Measurements from ENCODE around the gene ERVMER34-1. TPM values are rescaled to one million over a fixed set of nuclear protein-coding genes. Genes with fewer than 3 reads are reported as not detected.

The ERVMER34-1 gene
- total RNA-seq (2021) (0.32 and 0.39 TPM in 2 replicates), Bru-seq, nascent RNA (percentile 16 among the genes with signal in this experiment), BruChase-seq, experiment 1, labeled RNA remaining after a 2-hour chase (percentile 15 among the genes with signal in this experiment), BruChase-seq, experiment 2, labeled RNA remaining after a 6-hour chase (percentile 32 among the genes with signal in this experiment)
- long read RNA-seq, partial matches to known transcripts = 0 of 1 reads
- long read RNA-seq, other reads (novel, unspliced or antisense) = 1 of 1 reads

GRCh38 chr4:52750819-52751486, at the start of gene ERVMER34-1:
Gene ERVMER34-1, minus strand, starts transcription at chr4:52751425. Its CDS starts 5,905 bp downstream, at chr4:52745520.
- intact Hi-C loops (cut with micrococcal nuclease; ENCODE audit: unreplicated experiment) = no loop called here
- peak within 1 kb of the TSS; percentile 37 for H3K4me3 ChIP-seq (ENCODE audit: low read depth, low read length, poor library complexity, severe bottlenecking)

GRCh38 chr4:52799813-52800212, 48.6 kb upstream of the ERVMER34-1 start:
- Histone ChIP-seq H3K27ac (ENCODE audit: low read depth, low read length, poor library complexity, severe bottlenecking) (no peak overlapping the region), H3K36me3 (ENCODE audit: insufficient read depth, low read length, poor library complexity, severe bottlenecking) (no peaks in the 10 kb centered on the region), H3K27me3 (replicated peaks; ENCODE audit: insufficient read depth, low read depth, low read length, poor library complexity) (no peaks in the 10 kb centered on the region), H3K9me3 (ENCODE audit: low read depth, low read length, poor library complexity, severe bottlenecking) (no peaks in the 10 kb centered on the region), H3K4me1 (ENCODE audit: insufficient read depth, low read length, poor library complexity, severe bottlenecking) (no peaks in the 10 kb centered on the region), H3K4me3 (ENCODE audit: low read depth, low read length, poor library complexity, severe bottlenecking) (no peak overlapping the region)
- DNase-seq (ENCODE audit: low spot score) = no peak
- POLR2A ChIA-PET (ENCODE audit: low non-redundant PET) = no interaction called here
- CTCF ChIA-PET = no interaction called here
- TF ChIP-seq CTCF (conservative IDR thresholded peaks at IDR 0.05; ENCODE audit: low read depth, low read length) (no peak), EZH2 (IDR thresholded peaks at IDR 0.05; ENCODE audit: borderline replicate concordance, low read depth, low read length, poor library complexity, severe bottlenecking) (no peak)
- BruUV-seq (replicated peaks) = no TSS peak
- intact Hi-C loops (cut with micrococcal nuclease; ENCODE audit: unreplicated experiment) = no loop called here

More at GRCh38 chr4:52750819-52751486, at the start of gene ERVMER34-1:
- ChIA-PET POLR2A (ENCODE audit: low non-redundant PET) (no interaction called here), CTCF (no interaction called here)
- no peaks in the 10 kb centered on the region for H3K9me3 ChIP-seq (ENCODE audit: low read depth, low read length, poor library complexity, severe bottlenecking)
- BruUV-seq (replicated peaks) = no TSS peak
- TF ChIP-seq CTCF (conservative IDR thresholded peaks at IDR 0.05; ENCODE audit: low read depth, low read length) = no peak
- TF ChIP-seq EZH2 (IDR thresholded peaks at IDR 0.05; ENCODE audit: borderline replicate concordance, low read depth, low read length, poor library complexity, severe bottlenecking) = no peak
- peak; percentile 7 for DNase-seq (ENCODE audit: low spot score)
- no peaks in the 10 kb centered on the region for H3K4me1 ChIP-seq (ENCODE audit: insufficient read depth, low read length, poor library complexity, severe bottlenecking)
- H3K36me3 ChIP-seq (ENCODE audit: insufficient read depth, low read length, poor library complexity, severe bottlenecking) = no peaks in the 10 kb centered on the region
- H3K27me3 ChIP-seq (replicated peaks; ENCODE audit: insufficient read depth, low read depth, low read length, poor library complexity) = peaks cover 12% of the 10 kb centered on the region
- H3K27ac ChIP-seq (ENCODE audit: low read depth, low read length, poor library complexity, severe bottlenecking) = no peak within 1 kb of the TSS

- CTCF ChIA-PET = no interaction called here
Measured at GRCh38 chr4:52795533-52795932, 44.3 kb upstream of the ERVMER34-1 start.

More at GRCh38 chr4:52795533-52795932, 44.3 kb upstream of the ERVMER34-1 start:
- intact Hi-C loops (cut with micrococcal nuclease; ENCODE audit: unreplicated experiment) = no loop called here
- no peaks in the 10 kb centered on the region for H3K27me3 ChIP-seq (replicated peaks; ENCODE audit: insufficient read depth, low read depth, low read length, poor library complexity)
- TF ChIP-seq CTCF (conservative IDR thresholded peaks at IDR 0.05; ENCODE audit: low read depth, low read length) (no peak), EZH2 (IDR thresholded peaks at IDR 0.05; ENCODE audit: borderline replicate concordance, low read depth, low read length, poor library complexity, severe bottlenecking) (no peak)
- H3K36me3 ChIP-seq (ENCODE audit: insufficient read depth, low read length, poor library complexity, severe bottlenecking) = no peaks in the 10 kb centered on the region
- no TSS peak for BruUV-seq (replicated peaks)
- POLR2A ChIA-PET (ENCODE audit: low non-redundant PET) = no interaction called here
- no peak overlapping the region for H3K4me3 ChIP-seq (ENCODE audit: low read depth, low read length, poor library complexity, severe bottlenecking)
- DNase-seq (ENCODE audit: low spot score) = no peak
- H3K27ac ChIP-seq (ENCODE audit: low read depth, low read length, poor library complexity, severe bottlenecking) = no peak overlapping the region
- no peaks in the 10 kb centered on the region for H3K9me3 ChIP-seq (ENCODE audit: low read depth, low read length, poor library complexity, severe bottlenecking)
- no peaks in the 10 kb centered on the region for H3K4me1 ChIP-seq (ENCODE audit: insufficient read depth, low read length, poor library complexity, severe bottlenecking)
